Right atrium auricular region (tissue), 2 donors: ENCODE results near the gene XXYLT1. TPM values are rescaled to one million over a fixed set of nuclear protein-coding genes. Genes with fewer than 3 reads are reported as not detected.

Experiments
- DNase-seq: peaks from one replicate; pipeline ENCODE4 v3.0.0-alpha.2; 2019; ENCODE audit warnings: low spot score
- H3K27ac ChIP-seq, 2 donors: fragments of 200-600 bp; sonication (generic); 1 replicate in 1 of 2; 2 replicates in 1 of 2; pipeline ENCODE4 v1.5.1; 2016 to 2019
- H3K27me3 ChIP-seq, 2 donors: fragments of 200-600 bp; sonication (generic); one replicate each; pipeline versions ENCODE4 v1.5.1 to v1.6.0; 2017 to 2019
- H3K36me3 ChIP-seq: fragments of 200-600 bp; sonication (generic); one replicate; pipeline ENCODE4 v1.5.1; 2016
- H3K4me1 ChIP-seq, 2 donors: fragments of 200-600 bp; sonication (generic); one replicate each; pipeline versions ENCODE4 v1.5.1 to v1.6.0; 2017 to 2019
- H3K4me3 ChIP-seq, 2 donors: fragments of 200-600 bp; sonication (generic); 1 replicate in 1 of 2; 2 replicates in 1 of 2; pipeline ENCODE4 v1.5.1; 2017 to 2019; ENCODE audit warnings: mild to moderate bottlenecking in 1 of 2, moderate library complexity in 1 of 2
- H3K9me3 ChIP-seq, 2 donors: fragments of 200-600 bp; sonication (generic); one replicate each; pipeline ENCODE4 v1.5.1; 2019
- total RNA-seq, 2 donors: library from RNA; depleted of rRNA; stranded (reverse); fragments of >200 nt; gene quantifications; one replicate each; pipeline ENCODE4 v1.1.0, GENCODE V29; 2016
- TF ChIP-seq, protein P1 (sequence below), 2 donors: fragments of 200-600 bp; sonication (generic); IDR thresholded peaks; one replicate each; pipeline ENCODE4 v1.5.1; 2019; ENCODE audit warnings: antibody characterized with exemption in 2 of 2

The XXYLT1 gene
- total RNA-seq, 2 donors from 2014 or later: 4.6 to 6.7 TPM

DNA sequence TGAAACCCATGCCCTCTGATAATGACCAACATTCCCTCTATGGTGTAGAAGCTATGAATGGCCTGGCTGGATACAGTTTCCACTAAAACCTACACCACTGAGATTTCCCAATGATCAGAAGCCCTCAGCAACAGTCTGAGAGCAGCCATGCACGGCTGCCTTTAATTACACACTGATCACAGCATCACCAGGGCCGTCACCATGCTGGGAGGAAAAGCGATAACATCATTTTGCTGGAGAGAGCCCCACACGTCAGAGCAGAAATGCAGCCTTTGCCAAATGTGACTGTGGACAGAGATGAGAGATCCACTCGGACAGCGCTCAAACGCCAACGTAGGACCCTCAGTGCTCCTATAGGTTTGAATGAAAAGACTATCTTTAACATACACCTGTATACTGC is 135.0 kb downstream of the XXYLT1 start:
- Histone ChIP-seq H3K27me3 (no peaks in the 10 kb centered on the region), H3K9me3 (peaks cover 0 to 1% of the 10 kb centered on the region in 2 donors), H3K4me3 (no peak overlapping the region), H3K27ac (no peak overlapping the region), H3K36me3 (no peaks in the 10 kb centered on the region), H3K4me1 (peaks cover 0 to 10% of the 10 kb centered on the region in 2 donors)
- TF ChIP-seq, protein P1, sequence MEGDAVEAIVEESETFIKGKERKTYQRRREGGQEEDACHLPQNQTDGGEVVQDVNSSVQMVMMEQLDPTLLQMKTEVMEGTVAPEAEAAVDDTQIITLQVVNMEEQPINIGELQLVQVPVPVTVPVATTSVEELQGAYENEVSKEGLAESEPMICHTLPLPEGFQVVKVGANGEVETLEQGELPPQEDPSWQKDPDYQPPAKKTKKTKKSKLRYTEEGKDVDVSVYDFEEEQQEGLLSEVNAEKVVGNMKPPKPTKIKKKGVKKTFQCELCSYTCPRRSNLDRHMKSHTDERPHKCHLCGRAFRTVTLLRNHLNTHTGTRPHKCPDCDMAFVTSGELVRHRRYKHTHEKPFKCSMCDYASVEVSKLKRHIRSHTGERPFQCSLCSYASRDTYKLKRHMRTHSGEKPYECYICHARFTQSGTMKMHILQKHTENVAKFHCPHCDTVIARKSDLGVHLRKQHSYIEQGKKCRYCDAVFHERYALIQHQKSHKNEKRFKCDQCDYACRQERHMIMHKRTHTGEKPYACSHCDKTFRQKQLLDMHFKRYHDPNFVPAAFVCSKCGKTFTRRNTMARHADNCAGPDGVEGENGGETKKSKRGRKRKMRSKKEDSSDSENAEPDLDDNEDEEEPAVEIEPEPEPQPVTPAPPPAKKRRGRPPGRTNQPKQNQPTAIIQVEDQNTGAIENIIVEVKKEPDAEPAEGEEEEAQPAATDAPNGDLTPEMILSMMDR (IDR thresholded peaks at IDR 0.05): no peak
- DNase-seq: no peak

DNA sequence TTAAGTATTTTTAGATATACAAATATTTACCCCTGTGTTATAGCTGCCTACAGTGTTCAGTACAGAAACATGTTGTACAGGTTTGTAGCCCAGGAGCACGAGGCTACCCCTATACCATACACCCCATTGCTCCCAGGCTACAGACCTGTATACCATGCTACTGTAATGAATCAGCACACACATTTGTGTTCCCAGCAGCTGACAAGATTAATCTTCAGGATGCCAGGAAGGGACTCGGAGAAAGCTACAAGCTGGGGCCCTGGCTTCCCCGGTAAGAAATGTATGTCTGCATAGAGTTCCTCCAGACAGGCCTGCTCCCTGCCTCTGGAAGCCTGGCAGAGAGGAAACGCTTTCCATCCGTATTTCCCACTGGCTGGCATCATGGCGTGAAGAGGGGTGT is 136.5 kb downstream of the XXYLT1 start:
- Histone ChIP-seq H3K4me1 (peaks cover 0 to 10% of the 10 kb centered on the region in 2 donors), H3K4me3 (no peak overlapping the region), H3K9me3 (no peaks in the 10 kb centered on the region), H3K27me3 (no peaks in the 10 kb centered on the region), H3K27ac (no peak overlapping the region), H3K36me3 (no peaks in the 10 kb centered on the region)
- TF ChIP-seq, protein P1 (IDR thresholded peaks at IDR 0.05): no peak
- no peak for DNase-seq

DNA sequence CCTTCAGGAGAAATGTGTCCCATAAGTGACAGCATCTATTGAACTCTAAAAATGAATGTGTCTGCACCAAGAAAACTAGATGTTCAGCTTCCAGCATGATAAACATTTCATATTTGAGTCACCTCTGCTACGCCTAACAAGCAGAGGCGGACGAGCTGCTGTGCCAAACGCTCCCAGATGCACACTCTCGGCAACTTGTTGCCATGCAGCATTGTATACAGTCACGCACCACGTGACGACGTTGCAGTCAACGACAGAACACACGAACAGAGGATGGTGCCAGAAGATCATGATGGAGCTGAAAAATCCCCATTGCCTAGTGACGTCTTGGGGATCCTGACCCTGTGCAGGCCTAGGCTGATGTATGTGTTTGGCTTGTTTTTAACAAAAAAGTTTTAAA is 137.5 kb downstream of the XXYLT1 start:
- no peaks in the 10 kb centered on the region for H3K9me3 ChIP-seq
- H3K36me3 ChIP-seq: no peaks in the 10 kb centered on the region
- H3K4me3 ChIP-seq: no peak overlapping the region
- no peak overlapping the region for H3K27ac ChIP-seq
- H3K4me1 ChIP-seq: peaks cover 0 to 10% of the 10 kb centered on the region in 2 donors
- no peaks in the 10 kb centered on the region for H3K27me3 ChIP-seq
- DNase-seq: peak; percentile 71
- TF ChIP-seq, protein P1 (IDR thresholded peaks at IDR 0.05): peak in 1 of 2 donors; percentile 29

DNA sequence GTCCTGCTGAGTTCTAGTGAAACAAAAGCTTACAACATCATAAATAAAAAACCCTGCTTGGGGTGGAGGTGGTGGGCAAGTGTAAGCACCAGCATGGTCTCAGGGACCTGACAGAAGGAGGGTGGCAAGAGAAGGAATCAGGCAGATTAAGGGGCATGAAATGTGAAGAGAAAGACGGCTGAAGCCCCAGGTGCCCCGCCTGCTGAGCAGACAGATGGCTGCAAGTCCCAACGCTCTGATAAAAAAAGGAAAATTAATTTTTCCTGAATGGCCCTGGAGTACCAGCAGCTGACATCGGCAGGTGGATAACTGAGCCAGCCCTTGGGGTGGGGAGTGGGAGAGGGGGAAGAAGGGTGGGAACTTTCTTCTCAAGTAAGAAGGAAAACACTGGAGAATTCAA is 137.9 kb downstream of the XXYLT1 start:
- DNase-seq: no peak
- Histone ChIP-seq H3K27me3 (no peaks in the 10 kb centered on the region), H3K27ac (no peak overlapping the region), H3K36me3 (no peaks in the 10 kb centered on the region), H3K9me3 (no peaks in the 10 kb centered on the region), H3K4me1 (peaks cover 0 to 10% of the 10 kb centered on the region in 2 donors), H3K4me3 (no peak overlapping the region)
- TF ChIP-seq, protein P1 (IDR thresholded peaks at IDR 0.05): no peak

DNA sequence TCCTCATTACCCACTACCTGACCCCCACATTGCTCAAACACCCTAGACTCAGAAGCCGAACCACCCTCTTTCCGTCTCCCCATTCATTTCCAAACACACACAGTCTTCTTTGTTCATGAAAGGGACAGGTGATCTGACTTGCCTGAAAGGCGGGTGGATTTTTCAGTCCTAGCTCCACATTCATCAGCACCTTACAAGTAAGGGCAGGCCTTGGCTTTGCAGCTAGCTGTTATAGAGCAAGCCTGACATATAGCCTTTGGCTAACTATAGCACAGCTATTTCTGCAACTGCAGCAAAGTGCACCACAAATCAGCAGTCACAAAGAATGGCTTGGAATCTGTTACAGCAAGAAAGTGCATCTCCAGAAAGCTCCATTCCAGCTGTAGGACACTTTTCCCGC is 139.8 kb downstream of the XXYLT1 start:
- Histone ChIP-seq H3K27me3 (no peaks in the 10 kb centered on the region), H3K36me3 (no peaks in the 10 kb centered on the region), H3K4me3 (no peak overlapping the region), H3K27ac (no peak overlapping the region), H3K9me3 (no peaks in the 10 kb centered on the region), H3K4me1 (peaks cover 0 to 10% of the 10 kb centered on the region in 2 donors)
- DNase-seq: no peak
- TF ChIP-seq, protein P1 (IDR thresholded peaks at IDR 0.05): no peak
